HG03280 (cell line): ENCODE results near the gene TPST1.
"Not testable (repeated sequence)": the region's sequence is repeated elsewhere in the genome, so short reads cannot be mapped to it uniquely, and the experiment has no call there.

Experiments
- ATAC-seq: cut with Tn5 transposase; IDR thresholded peaks from one replicate; pipeline ENCODE4 v1.9.1; 2021; ENCODE audit warnings: mild to moderate bottlenecking, moderate library complexity; ENCODE audit not compliant: unreplicated experiment

The TPST1 gene

GRCh38 chr7:66324985-66325384, 119.9 kb downstream of the TPST1 start:
- not testable (repeated sequence) for ATAC-seq

GRCh38 chr7:66326501-66327215, 121.5 kb downstream of the TPST1 start:
- ATAC-seq: no peak

GRCh38 chr7:66330961-66331360, 125.8 kb downstream of the TPST1 start:
- no peak for ATAC-seq

- no peak for ATAC-seq
Measured at GRCh38 chr7:66331883-66332282, 126.7 kb downstream of the TPST1 start.

GRCh38 chr7:66333443-66333842, 128.3 kb downstream of the TPST1 start:
- no peak for ATAC-seq

- ATAC-seq: no peak
Measured at GRCh38 chr7:66335318-66335717, 130.2 kb downstream of the TPST1 start.

GRCh38 chr7:66336760-66337159, 131.6 kb downstream of the TPST1 start:
- no peak for ATAC-seq

GRCh38 chr7:66339141-66339540, 134.0 kb downstream of the TPST1 start:
- no peak for ATAC-seq

- ATAC-seq: no peak
Measured at GRCh38 chr7:66344166-66344565, 139.0 kb downstream of the TPST1 start.

GRCh38 chr7:66348531-66348930, 143.4 kb downstream of the TPST1 start:
- no peak for ATAC-seq

- no peak for ATAC-seq
Measured at GRCh38 chr7:66348959-66349358, 143.8 kb downstream of the TPST1 start.

- no peak for ATAC-seq
Measured at GRCh38 chr7:66352071-66352470, 146.9 kb downstream of the TPST1 start.

GRCh38 chr7:66353547-66353946, 148.4 kb downstream of the TPST1 start:
- ATAC-seq: no peak

- no peak for ATAC-seq
Measured at GRCh38 chr7:66355756-66356155, 150.6 kb downstream of the TPST1 start.

GRCh38 chr7:66356277-66356721, 151.2 kb downstream of the TPST1 start:
- no peak for ATAC-seq

GRCh38 chr7:66357087-66357486, 152.0 kb downstream of the TPST1 start:
- no peak for ATAC-seq

GRCh38 chr7:66359656-66360211, 154.6 kb downstream of the TPST1 start:
- no peak for ATAC-seq

GRCh38 chr7:66362136-66362535, 157.0 kb downstream of the TPST1 start:
- ATAC-seq: no peak

GRCh38 chr7:66363635-66364034, 158.5 kb downstream of the TPST1 start:
- no peak for ATAC-seq

- ATAC-seq: not testable (repeated sequence)
Measured at GRCh38 chr7:66365031-66365430, 159.9 kb downstream of the TPST1 start.

- no peak for ATAC-seq
Measured at GRCh38 chr7:66371096-66371824, 166.1 kb downstream of the TPST1 start.
